Measurements from ENCODE around the gene FADS2. TPM values are rescaled to one million over a fixed set of nuclear protein-coding genes. Genes with fewer than 3 reads are reported as not detected.

FADS2 gene
- total and polyA plus RNA-seq, 9 of the 15 experiments (the other 6 are each of a cell fraction or from before 2014, with no cell fraction given), result 2.9 to 42.8 (median 16.2) TPM

GRCh38 chr11:61815790-61816735 lies 12.0 kb upstream of the FADS2 start (continued):
- TF ChIP-seq GTF2B (IDR thresholded peaks at IDR 0.05; ENCODE audit: extremely low read depth, insufficient read length) (no peak), NR4A1 (CRISPR knock-in tag; IDR thresholded peaks at IDR 0.05) (no peak), NR4A1 (tag; IDR thresholded peaks at IDR 0.05) (0 out of 2 replicates have a peak, but pooled peaks have one; percentile 2), KDM5B (IDR thresholded peaks at IDR 0.05; ENCODE audit: insufficient replicate concordance, low read depth, low read length) (peak; percentile 33), MECOM (CRISPR knock-in tag; IDR thresholded peaks at IDR 0.05) (no peak), CHD4 (IDR thresholded peaks at IDR 0.05; ENCODE audit: insufficient read depth, insufficient replicate concordance, low read depth, low read length, poor library complexity, severe bottlenecking) (no peak), KLF16 (IDR thresholded peaks at IDR 0.05) (no peak), XRCC3 (IDR thresholded peaks at IDR 0.05) (no peak), IRF1 (CRISPR knock-in tag; IDR thresholded peaks at IDR 0.05; ENCODE audit: borderline replicate concordance) (0 out of 2 replicates have a peak, but pooled peaks have one; percentile 41), TSC22D4 (tag; IDR thresholded peaks at IDR 0.05) (no peak), GATAD2B (IDR thresholded peaks at IDR 0.05; ENCODE audit: borderline replicate concordance) (no peak), UBTF (IDR thresholded peaks at IDR 0.05; ENCODE audit: borderline replicate concordance in 1 of 2, low read depth in 2 of 2, low read length in 2 of 2) (0 out of 4 replicates have a peak, but pooled peaks of 1 of the 2 experiments have one; percentile 51), E2F8 (IDR thresholded peaks at IDR 0.05; ENCODE audit: low read depth, partially characterized antibody) (no peak), THRB (CRISPR knock-in tag; conservative IDR thresholded peaks at IDR 0.05) (no peak), NR2C1 (IDR thresholded peaks at IDR 0.05) (no peak), NR2C1 (tag; IDR thresholded peaks at IDR 0.05) (no peak), ESRRB (CRISPR knock-in tag; IDR thresholded peaks at IDR 0.05; ENCODE audit: borderline replicate concordance) (no peak), DACH1 (IDR thresholded peaks at IDR 0.05; ENCODE audit: partially characterized antibody) (no peak), ZNF561 (CRISPR knock-in tag; conservative IDR thresholded peaks at IDR 0.05) (no peak)
